Tibial nerve (tissue), 4 donors: ENCODE data around the gene ATP6V1D.

Experiments
- CTCF ChIP-seq, 5 experiments: fragments of 200-600 bp in 3 of 5; fragments of 450-650 bp in 2 of 5; sonication (generic) in 3 of 5; IDR thresholded peaks; one replicate each; pipeline ENCODE4 v1.5.1; 2016 to 2019; ENCODE audit warnings: antibody characterized with exemption in 5 of 5, mild to moderate bottlenecking in 3 of 5, moderate library complexity in 2 of 5
- EP300 ChIP-seq, 2 donors: sonication (generic); formaldehyde crosslinking; IDR thresholded peaks; one replicate each; pipeline ENCODE4 v1.6.1; 2017; ENCODE audit warnings: antibody characterized with exemption in 2 of 2, mild to moderate bottlenecking in 1 of 2
- POLR2A ChIP-seq, 2 donors: fragments of 450-650 bp; IDR thresholded peaks; one replicate each; pipeline ENCODE4 v1.6.1; 2017; ENCODE audit warnings: antibody characterized with exemption in 2 of 2, mild to moderate bottlenecking in 2 of 2, moderate library complexity in 2 of 2

DNA sequence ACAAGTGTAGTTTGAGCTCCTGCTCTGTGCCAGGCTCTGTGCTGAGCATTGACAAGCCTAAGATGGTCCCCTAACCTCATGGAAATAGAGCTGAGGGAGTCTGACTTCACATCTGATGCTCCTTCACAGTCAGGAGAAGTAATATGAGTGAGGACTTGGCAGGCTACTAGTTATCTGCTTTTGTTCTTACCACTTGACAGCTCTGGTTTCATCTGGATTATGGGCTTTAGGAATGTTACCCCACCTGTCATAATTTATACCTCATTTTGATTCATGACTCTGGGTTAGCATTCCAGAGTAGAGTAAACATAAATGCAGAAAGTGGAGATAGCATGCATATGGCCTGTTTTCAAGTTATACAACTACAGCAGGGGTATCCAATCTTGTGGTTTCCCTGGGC, 40.5 kb downstream of the ATP6V1D start:
- TF ChIP-seq POLR2A (IDR thresholded peaks at IDR 0.05): no peak
- TF ChIP-seq CTCF (IDR thresholded peaks at IDR 0.05): no peak
- no peak for TF ChIP-seq EP300 (IDR thresholded peaks at IDR 0.05)
